T-helper 2 cell treated with Interferon-gamma antibody and Interleukin-4, amounts not matched to agents 5 μg/mL and 100 μg/mL, for 36 hours (primary cell): ENCODE data around the gene CAPG.

Source experiments
- DNase-seq: peaks from one replicate; pipeline ENCODE4 v3.0.0; 2021; ENCODE audit warnings: low spot score
- H3K27ac Mint-ChIP-seq: one replicate; pipeline ENCODE4 v1.8.0; 2021; ENCODE audit warnings: mild to moderate bottlenecking, mixed read lengths
- H3K27me3 Mint-ChIP-seq: one replicate; pipeline ENCODE4 v1.8.0; 2021; ENCODE audit warnings: low read depth, mixed read lengths
- H3K36me3 Mint-ChIP-seq: one replicate; pipeline ENCODE4 v1.8.0; 2021; ENCODE audit warnings: low read depth, mixed read lengths
- H3K4me1 Mint-ChIP-seq: one replicate; pipeline ENCODE4 v1.8.0; 2021; ENCODE audit warnings: low read depth, mixed read lengths
- H3K4me3 Mint-ChIP-seq: one replicate; pipeline ENCODE4 v1.8.0; 2022; ENCODE audit warnings: mild to moderate bottlenecking, moderate library complexity, mixed read lengths
- H3K9me3 Mint-ChIP-seq: one replicate; pipeline ENCODE4 v1.8.0; 2021; ENCODE audit warnings: mixed read lengths

Gene CAPG

DNA sequence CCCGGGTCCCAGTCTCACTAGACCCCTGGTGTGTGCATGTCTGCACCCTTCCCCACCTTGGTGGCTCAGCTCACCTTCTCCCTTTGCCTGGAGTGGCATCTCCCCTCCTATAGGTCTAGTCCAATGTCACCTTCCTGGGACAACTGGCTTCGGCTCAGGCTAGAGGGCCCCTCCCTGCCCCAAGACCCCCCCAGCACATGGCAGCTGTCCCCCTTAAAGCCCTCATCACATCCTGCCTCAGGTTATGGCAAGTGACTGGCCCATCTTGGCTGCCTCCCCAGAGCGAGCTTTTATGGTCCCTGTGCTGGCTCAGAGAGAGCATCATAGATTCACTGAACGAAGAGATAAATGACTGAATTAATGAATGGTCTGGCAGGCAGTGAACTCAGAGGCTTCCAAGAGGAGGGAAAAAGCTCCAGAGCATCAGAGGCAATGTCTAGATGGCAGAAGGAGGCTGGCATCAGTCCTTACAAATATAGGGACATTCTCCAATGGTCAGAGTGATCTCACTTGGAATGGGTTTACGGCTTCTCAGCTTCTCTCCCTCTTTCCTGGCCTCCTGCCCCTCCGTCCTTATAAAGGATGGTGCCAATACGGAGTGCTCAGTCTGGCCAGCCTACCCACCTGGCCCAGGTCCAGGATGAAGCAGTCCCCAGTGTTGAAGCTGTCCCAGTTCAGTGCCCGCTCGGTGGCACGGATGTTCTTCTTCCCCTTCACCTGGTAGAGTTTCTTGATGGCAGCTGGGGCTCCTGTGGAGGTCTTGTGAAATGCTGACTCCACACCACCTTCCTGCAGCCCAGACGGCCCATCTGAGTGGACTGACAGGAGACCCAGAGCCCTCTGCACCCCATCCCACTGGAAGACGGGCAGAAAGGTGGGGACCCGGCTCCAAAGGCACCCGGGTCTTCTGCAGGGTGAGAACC is 9.4 kb downstream of the CAPG start:
- H3K4me3 Mint-ChIP-seq: no peak overlapping the region
- H3K4me1 Mint-ChIP-seq: peaks cover 32% of the 10 kb centered on the region
- no peak overlapping the region for H3K27ac Mint-ChIP-seq

DNA sequence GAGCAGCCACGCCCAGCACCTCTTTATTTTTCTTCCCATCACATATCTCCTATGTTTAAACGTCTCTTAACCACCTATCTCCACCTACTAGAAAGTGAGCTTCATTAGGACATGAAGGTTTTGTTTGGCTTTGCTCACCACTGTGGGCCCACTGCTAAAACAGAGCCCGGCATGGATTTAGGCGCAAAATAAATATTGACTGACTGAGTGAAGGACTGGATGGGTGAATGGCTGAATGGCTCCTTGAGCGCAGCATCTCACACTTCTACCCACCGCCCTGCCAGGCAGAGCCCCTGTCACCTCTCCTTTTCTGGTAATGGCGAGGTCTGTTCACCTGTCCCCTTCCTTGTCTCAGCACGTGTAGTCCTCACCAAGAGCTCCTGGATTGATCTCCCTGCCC is 10.1 kb downstream of the CAPG start:
- H3K4me3 Mint-ChIP-seq: no peak overlapping the region

More for the DNA sequence above, 9.4 kb downstream of the CAPG start:
- peaks cover 12% of the 10 kb centered on the region for H3K9me3 Mint-ChIP-seq
- DNase-seq: no peak
- H3K27me3 Mint-ChIP-seq: no peaks in the 10 kb centered on the region
- H3K36me3 Mint-ChIP-seq: peaks cover 70% of the 10 kb centered on the region

DNA sequence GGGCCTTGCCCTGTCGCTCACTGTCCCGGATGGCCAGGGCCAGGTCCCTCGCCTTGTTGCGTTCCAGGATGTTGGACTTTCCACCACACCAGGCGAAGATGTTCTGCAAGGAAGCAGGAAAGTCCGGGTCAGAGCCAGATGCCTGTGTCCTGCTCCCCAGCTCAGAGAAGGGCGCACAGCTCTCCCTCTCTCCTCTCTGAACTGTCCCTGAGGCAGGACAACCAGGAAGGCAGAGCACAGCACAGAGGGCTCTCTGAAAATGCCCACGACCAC is 11.0 kb downstream of the CAPG start:
- DNase-seq: no peak
- H3K4me1 Mint-ChIP-seq: peaks cover 24% of the 10 kb centered on the region
- H3K36me3 Mint-ChIP-seq: peaks cover 62% of the 10 kb centered on the region
- peaks cover 10% of the 10 kb centered on the region for H3K9me3 Mint-ChIP-seq
- H3K27ac Mint-ChIP-seq: peak overlapping the region; percentile 31
- no peak overlapping the region for H3K4me3 Mint-ChIP-seq
- no peaks in the 10 kb centered on the region for H3K27me3 Mint-ChIP-seq

More for the DNA sequence above, 10.1 kb downstream of the CAPG start:
- H3K27ac Mint-ChIP-seq: no peak overlapping the region
- no peaks in the 10 kb centered on the region for H3K27me3 Mint-ChIP-seq
- peaks cover 25% of the 10 kb centered on the region for H3K4me1 Mint-ChIP-seq
- DNase-seq: no peak
- H3K36me3 Mint-ChIP-seq: peaks cover 66% of the 10 kb centered on the region
- H3K9me3 Mint-ChIP-seq: peaks cover 12% of the 10 kb centered on the region

DNA sequence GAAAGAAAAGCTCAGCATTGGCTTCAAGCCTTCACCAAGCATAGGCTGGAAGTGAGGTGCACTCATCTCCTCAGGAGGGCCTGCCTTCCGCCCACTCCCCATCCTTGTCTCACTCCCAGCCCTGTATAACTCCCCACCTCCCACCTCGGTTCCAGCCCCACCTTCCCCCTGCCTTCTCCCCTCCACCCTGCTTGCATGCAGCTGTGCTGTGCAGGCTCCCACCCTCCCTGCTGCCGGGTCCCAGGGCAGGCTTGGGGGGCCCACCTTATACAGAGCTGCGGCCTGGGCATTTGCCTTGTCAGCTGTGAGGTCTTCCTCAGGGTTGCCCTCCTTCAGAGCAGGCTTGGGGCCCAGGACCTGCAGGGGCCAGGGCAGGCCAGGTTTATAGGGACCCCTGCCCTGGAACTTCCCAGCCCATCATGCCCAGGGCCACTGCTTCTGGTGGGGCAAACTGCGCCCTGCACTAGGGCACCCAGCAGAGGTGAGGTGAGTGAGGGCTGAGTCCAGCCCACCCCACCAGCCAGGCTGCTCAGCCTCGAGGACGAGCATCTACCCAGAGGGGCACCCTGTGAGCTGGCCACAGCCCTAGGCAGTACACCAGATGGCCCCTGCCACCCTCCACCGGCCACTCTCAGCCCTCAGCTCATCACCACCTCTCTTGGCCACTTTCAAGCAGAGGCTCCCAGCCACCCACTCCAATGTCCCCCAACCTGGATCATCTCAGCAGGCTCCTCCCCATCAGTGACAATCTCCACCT is 11.6 kb downstream of the CAPG start:
- no peak for DNase-seq
- Mint-ChIP-seq H3K27me3 (no peaks in the 10 kb centered on the region), H3K4me1 (peaks cover 26% of the 10 kb centered on the region), H3K36me3 (peaks cover 63% of the 10 kb centered on the region), H3K9me3 (peaks cover 5% of the 10 kb centered on the region), H3K27ac (peak overlapping the region; percentile 31), H3K4me3 (no peak overlapping the region)

DNA sequence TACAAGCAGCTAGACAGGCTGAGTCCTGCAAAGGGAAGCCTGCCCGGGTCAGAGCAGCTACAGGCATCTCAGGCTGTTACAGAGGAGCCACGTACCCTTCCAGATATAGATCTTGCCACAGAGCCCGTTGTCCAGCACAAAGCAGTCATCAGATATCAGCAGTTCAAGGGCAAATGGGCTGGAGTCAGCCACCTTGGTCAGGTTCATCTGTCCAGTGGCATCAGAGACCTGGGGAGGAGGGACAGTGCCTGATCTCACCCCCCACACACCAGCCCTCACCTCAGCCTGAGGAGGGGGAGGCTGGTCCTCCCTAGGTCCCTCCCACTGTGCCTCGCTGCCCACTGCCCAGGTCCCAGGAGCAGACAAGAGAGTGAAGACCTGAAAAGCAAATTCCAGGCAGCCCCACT is 12.2 kb downstream of the CAPG start:
- H3K36me3 Mint-ChIP-seq: peaks cover 57% of the 10 kb centered on the region
- no peak for DNase-seq
- no peak overlapping the region for H3K27ac Mint-ChIP-seq
- no peak overlapping the region for H3K4me3 Mint-ChIP-seq
- H3K4me1 Mint-ChIP-seq: peaks cover 28% of the 10 kb centered on the region
- no peaks in the 10 kb centered on the region for H3K27me3 Mint-ChIP-seq
- no peaks in the 10 kb centered on the region for H3K9me3 Mint-ChIP-seq

DNA sequence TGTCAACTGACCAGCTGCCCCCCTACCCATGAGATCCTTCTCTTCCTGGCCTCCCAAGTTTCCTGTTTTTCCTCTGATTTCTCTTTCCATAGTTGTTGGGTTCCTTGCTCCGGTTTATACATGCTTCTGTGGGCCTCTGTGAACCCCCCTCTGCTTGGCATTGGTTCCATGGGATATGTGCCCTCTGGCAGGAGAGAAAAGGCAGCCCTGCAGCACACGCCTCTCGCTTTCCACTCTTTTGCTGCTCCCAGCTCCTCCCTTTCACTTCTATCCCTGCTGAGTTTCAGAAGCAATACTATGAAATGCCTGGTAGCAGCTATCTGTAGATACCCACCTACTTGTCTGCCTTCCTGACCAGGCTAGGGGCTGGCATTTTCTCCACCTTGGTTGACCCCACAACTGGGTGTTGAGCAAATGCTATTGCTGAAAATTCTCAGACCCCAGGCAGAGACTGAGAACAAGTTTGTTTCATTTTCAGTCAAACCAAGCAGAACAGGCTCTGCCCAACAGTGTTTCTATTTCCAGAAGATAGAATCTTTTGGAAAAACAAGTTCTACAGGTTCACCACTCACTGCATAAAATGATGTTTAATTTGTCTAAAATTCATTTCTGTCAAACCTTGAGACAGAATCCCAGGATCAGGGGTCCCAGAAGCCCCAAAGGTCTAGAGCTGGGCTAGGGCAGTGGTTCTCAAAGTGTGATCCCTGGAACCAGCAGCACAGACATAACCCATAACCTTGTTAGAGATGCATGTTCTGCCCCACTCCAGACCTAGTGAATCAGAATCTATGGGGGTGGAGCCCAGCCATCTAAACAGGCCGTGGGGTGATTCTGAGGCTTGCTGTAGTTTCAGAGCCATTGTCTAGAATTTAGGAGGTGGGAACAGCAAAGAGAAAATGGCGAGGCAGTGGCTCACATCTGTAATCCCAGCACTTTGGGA is 13.4 kb downstream of the CAPG start:
- DNase-seq: no peak
- Mint-ChIP-seq H3K9me3 (no peaks in the 10 kb centered on the region), H3K36me3 (peaks cover 56% of the 10 kb centered on the region), H3K27me3 (no peaks in the 10 kb centered on the region), H3K4me3 (no peak overlapping the region), H3K27ac (peak overlapping the region; percentile 55), H3K4me1 (peaks cover 30% of the 10 kb centered on the region)

DNA sequence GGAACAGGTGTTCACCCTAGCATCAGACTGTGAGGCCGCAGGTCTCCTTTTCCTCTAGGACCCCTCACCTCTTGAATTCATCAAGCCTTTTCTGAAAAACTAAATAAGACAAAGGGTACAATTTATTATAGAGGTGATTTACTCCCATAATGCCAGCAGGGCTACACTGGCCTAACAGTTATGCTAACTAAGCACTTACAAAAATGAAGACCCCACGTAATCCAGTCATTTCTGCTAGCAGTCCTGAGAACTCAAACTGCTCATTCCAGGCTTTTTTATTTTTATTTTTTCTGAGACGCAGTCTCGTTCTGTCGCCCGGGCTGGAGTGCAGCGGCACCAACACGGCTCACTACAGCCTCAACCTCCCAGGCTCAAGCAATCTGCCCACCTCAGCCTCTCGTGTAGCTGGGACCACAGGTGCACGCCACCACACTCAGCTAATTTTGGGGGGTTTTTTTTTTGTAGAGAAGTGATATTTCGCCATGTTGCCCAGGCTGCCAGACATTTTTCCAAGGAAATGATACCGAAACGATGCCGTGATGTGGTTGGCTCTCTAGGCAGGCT is 14.2 kb downstream of the CAPG start:
- no peaks in the 10 kb centered on the region for H3K9me3 Mint-ChIP-seq
- no peak for DNase-seq
- H3K27me3 Mint-ChIP-seq: no peaks in the 10 kb centered on the region
- no peak overlapping the region for H3K4me3 Mint-ChIP-seq
- H3K27ac Mint-ChIP-seq: peak overlapping the region; percentile 28
- H3K4me1 Mint-ChIP-seq: peaks cover 28% of the 10 kb centered on the region
- H3K36me3 Mint-ChIP-seq: peaks cover 56% of the 10 kb centered on the region

DNA sequence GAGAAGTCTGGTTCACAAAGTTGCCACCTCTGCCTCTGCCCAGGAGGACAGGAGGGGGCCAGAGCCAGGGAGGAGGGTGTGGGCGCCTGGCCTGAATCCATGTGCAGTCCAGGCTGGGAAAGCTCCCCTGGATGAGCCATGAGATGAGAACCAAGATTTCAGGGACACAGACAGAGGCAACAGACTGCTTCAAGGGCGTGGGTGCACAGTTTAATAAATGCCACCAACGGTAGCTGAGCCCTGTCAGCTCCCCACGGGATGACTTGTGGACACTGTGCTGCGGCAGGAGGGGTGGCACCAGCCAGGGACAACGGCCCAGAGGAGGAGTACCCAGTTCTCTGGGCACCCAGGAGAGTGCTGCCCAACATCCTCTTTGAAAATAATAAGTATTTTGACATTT is 15.2 kb downstream of the CAPG start:
- no peak overlapping the region for H3K4me3 Mint-ChIP-seq

DNA sequence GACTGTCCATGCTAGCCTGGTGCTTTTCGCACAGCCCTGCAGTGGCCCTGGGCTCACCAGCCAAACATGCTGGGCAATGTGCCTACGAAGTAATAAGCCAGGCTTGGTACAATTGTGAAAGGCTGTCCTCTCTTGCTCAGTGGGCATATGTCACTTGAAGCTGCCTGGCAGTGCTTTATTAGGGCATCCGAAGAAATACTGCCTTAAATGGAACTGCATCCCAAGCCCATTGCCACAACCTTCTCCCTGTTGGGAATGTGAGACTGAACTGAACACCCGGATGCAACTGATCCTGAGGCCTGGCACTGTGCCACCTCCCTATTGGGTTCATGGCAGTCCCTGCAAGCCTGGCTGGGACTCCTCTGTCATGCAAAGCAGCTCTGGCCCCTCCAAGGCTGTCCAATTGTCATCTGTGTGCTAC is 15.9 kb downstream of the CAPG start:
- peaks cover 27% of the 10 kb centered on the region for H3K4me1 Mint-ChIP-seq
- H3K36me3 Mint-ChIP-seq: peaks cover 53% of the 10 kb centered on the region
- H3K27me3 Mint-ChIP-seq: no peaks in the 10 kb centered on the region
- DNase-seq: no peak
- no peaks in the 10 kb centered on the region for H3K9me3 Mint-ChIP-seq
- H3K27ac Mint-ChIP-seq: peak overlapping the region; percentile 57
- no peak overlapping the region for H3K4me3 Mint-ChIP-seq

More for the DNA sequence above, 15.2 kb downstream of the CAPG start:
- Mint-ChIP-seq H3K27me3 (no peaks in the 10 kb centered on the region), H3K4me1 (peaks cover 28% of the 10 kb centered on the region), H3K9me3 (no peaks in the 10 kb centered on the region), H3K36me3 (peaks cover 52% of the 10 kb centered on the region), H3K27ac (no peak overlapping the region)
- DNase-seq: no peak

DNA sequence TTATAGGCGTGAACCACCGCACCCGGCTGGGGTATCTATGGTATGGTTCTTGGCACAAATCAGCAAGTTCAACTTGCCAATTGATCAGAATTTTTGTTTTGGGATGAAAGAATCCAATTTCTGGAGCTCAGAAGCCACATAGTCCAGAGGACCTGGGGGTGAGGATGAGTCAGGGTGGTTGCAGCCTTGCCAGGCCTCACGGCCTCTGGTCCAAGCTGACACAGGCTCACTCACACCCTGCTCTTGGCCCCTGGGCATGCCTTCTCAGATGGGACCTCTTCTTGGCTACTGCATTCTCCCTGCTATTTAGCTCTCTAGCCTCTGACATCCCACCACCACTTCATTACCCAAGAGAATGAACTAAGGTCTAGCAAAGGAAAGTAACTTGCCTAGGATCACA is 16.3 kb downstream of the CAPG start:
- Mint-ChIP-seq H3K36me3 (peaks cover 54% of the 10 kb centered on the region), H3K27me3 (no peaks in the 10 kb centered on the region)
- DNase-seq: no peak

DNA sequence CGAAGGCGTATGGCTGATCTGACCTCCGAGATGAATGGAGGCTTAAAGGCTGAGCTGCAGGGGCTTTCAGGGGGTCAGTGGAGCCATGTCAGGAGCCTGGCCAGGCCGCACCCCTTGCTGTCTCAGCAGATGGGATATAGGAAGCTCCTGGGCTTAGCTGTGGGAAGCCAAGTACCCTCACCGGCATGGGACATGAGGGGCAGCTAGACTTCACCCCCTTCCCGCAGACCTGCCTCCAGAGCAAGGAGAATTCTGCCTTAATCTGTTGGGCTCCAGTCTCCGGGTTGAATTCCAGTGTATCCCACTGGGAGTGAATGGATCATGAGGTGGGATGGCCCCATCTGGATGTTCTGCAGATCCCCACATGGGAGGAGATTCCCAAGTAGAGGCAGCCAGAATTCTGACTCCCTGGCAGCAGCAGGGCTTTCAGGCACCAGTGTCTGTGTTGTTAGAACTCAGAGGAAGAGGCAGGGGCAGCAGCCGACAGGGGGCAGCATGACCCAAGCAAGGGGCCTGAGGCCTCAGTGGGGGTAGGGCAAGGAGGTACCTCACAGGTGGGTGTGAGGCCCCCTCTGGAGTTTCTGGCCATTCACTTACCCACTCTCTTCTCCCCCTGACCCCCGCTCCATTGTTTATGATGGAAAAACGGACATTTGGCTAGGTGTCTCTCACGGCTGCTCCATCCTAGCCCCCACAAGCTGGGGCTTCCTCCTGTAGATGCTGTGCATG is 19.1 kb downstream of the CAPG start:
- H3K27me3 Mint-ChIP-seq: no peaks in the 10 kb centered on the region
- H3K4me3 Mint-ChIP-seq: no peak overlapping the region
- no peak overlapping the region for H3K27ac Mint-ChIP-seq
- H3K4me1 Mint-ChIP-seq: peaks cover 13% of the 10 kb centered on the region
- peak; percentile 51 for DNase-seq
- peaks cover 39% of the 10 kb centered on the region for H3K36me3 Mint-ChIP-seq
- H3K9me3 Mint-ChIP-seq: no peaks in the 10 kb centered on the region

More for the DNA sequence above, 16.3 kb downstream of the CAPG start:
- peaks cover 23% of the 10 kb centered on the region for H3K4me1 Mint-ChIP-seq
- no peak overlapping the region for H3K4me3 Mint-ChIP-seq
- no peaks in the 10 kb centered on the region for H3K9me3 Mint-ChIP-seq
- peak overlapping the region; percentile 57 for H3K27ac Mint-ChIP-seq

DNA sequence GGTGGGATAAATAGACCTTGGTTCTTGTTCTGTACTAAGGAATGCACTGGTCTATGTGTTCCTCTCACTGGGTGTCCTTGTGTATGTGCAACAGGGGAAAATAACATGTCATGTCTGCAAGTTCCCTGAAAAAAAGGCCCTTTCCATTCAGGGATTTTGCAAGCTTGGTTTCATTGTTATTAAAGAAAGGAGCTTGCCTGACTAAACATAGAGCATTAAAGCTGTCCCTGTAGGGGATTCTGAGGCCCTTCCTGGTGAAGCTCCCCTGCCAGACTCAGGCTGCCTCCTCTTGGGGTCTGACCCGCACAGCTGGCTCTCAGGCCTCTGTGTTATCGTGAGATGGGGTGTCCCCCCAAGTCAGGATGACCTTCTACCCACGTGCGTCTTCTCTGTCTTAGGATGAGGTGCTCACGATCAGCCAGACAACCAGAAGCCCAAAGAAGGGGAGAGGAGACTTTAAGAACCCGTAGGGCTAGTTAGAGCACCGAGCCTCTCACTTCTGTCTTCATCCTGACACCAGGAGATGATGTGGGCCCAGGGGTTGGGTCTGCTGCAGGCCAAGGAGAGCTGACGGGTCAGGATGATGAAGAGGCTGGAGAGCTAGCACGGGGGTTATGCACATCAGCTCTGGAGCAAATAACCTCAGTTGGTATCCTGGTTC is 21.2 kb downstream of the CAPG start:
- peaks cover 43% of the 10 kb centered on the region for H3K36me3 Mint-ChIP-seq
- H3K4me3 Mint-ChIP-seq: no peak overlapping the region
- no peak overlapping the region for H3K27ac Mint-ChIP-seq
- H3K4me1 Mint-ChIP-seq: peaks cover 12% of the 10 kb centered on the region
- H3K27me3 Mint-ChIP-seq: no peaks in the 10 kb centered on the region
- DNase-seq: no peak
- H3K9me3 Mint-ChIP-seq: no peaks in the 10 kb centered on the region
